Fibroblast of the aortic adventitia (primary cell): ENCODE measurements around the gene OR6F1. TPM values are rescaled to one million over a fixed set of nuclear protein-coding genes. Genes with fewer than 3 reads are reported as not detected.

ENCODE experiments used
- DNase-seq: peaks from one replicate; pipeline ENCODE4 v3.0.0-alpha.2; 2010; ENCODE audit warnings: low read depth
- H3K4me3 ChIP-seq: 2 replicates; pipeline ENCODE4 v1.5.1; 2011; ENCODE audit warnings: low read depth, mild to moderate bottlenecking, control low read depth, low read length, moderate library complexity
- CTCF ChIP-seq: IDR thresholded peaks from 2 replicates; pipeline ENCODE4 v1.5.1; 2011; ENCODE audit warnings: mild to moderate bottlenecking, low read length, control low read depth, inconsistent platforms; ENCODE audit not compliant: insufficient read depth
- total RNA-seq: library from RNA; depleted of rRNA; stranded (reverse); fragments of >200 nt; gene quantifications from 2 replicates; pipeline ENCODE4 v1.2.3, GENCODE V29; 2012; ENCODE audit warnings: low replicate concordance

Gene OR6F1
- total RNA-seq, 1 donor, result not detected

GRCh38 chr1:247681288-247681897 lies 35.1 kb downstream of the OR6F1 start:
- peak; percentile 15 for DNase-seq
- no peak overlapping the region for H3K4me3 ChIP-seq

GRCh38 chr1:247680171-247680570 lies 36.3 kb downstream of the OR6F1 start:
- no peak for TF ChIP-seq CTCF
- DNase-seq, result no peak
- no peak overlapping the region for H3K4me3 ChIP-seq

More at GRCh38 chr1:247681288-247681897, 35.1 kb downstream of the OR6F1 start:
- peak; percentile 48 for TF ChIP-seq CTCF

GRCh38 chr1:247679639-247680038 lies 36.8 kb downstream of the OR6F1 start, which contains the start of gene OR13G1:
Gene OR13G1, minus strand, starts transcription at chr1:247679739. Its CDS starts 6,698 bp downstream, at chr1:247673041.
- no peak for TF ChIP-seq CTCF
- H3K4me3 ChIP-seq, result no peak within 1 kb of the TSS
- DNase-seq, result no peak

GRCh38 chr1:247669225-247669624 lies 47.2 kb downstream of the OR6F1 start:
- no peak for TF ChIP-seq CTCF
- H3K4me3 ChIP-seq, result no peak overlapping the region

More at GRCh38 chr1:247669225-247669624, 47.2 kb downstream of the OR6F1 start:
- DNase-seq, result no peak

Other genes starting within 250 kb of the OR6F1 start
- gene OR2C3, start 180.2 kb downstream of the OR6F1 start, total RNA-seq, result not detected in 2 replicates
- not detected in 2 replicates for gene GCSAML, start 167.5 kb downstream of the OR6F1 start, total RNA-seq
- gene OR2G2, start 128.3 kb downstream of the OR6F1 start, total RNA-seq, result not detected in 2 replicates
- gene OR2G3, start 111.1 kb downstream of the OR6F1 start, total RNA-seq, result not detected in 2 replicates
- gene OR13G1, start 36.9 kb downstream of the OR6F1 start, total RNA-seq, result not detected in 2 replicates
- gene OR14K1, start 22.0 kb upstream of the OR6F1 start, total RNA-seq, result not detected in 2 replicates
- gene OR14A2, start 31.5 kb upstream of the OR6F1 start, total RNA-seq, result not detected in 2 replicates
- gene OR1C1, start 43.9 kb upstream of the OR6F1 start, total RNA-seq, result not detected in 2 replicates
- not detected in 2 replicates for gene OR14A16, start 107.5 kb upstream of the OR6F1 start, total RNA-seq
- gene OR11L1, start 125.2 kb upstream of the OR6F1 start, total RNA-seq, result not detected in 2 replicates
- 0.09 and 3.0 TPM in 2 replicates for gene TRIM58, start 140.5 kb upstream of the OR6F1 start, total RNA-seq
- gene OR2W3, start 178.9 kb upstream of the OR6F1 start, total RNA-seq, result not detected in 2 replicates
- not detected in 2 replicates for gene OR2T8, start 203.6 kb upstream of the OR6F1 start, total RNA-seq
- not detected in 2 replicates for gene OR2AJ1, start 208.2 kb upstream of the OR6F1 start, total RNA-seq
- gene OR2L8, start 232.2 kb upstream of the OR6F1 start, total RNA-seq, result not detected in 2 replicates
- gene OR2AK2, start 248.6 kb upstream of the OR6F1 start, total RNA-seq, result not detected in 2 replicates